ENCODE measurements around the gene KCNIP1.
"Not testable (repeated sequence)": the region's sequence is repeated elsewhere in the genome, so short reads cannot be mapped to it uniquely, and the experiment has no call there.

Gene KCNIP1

DNA sequence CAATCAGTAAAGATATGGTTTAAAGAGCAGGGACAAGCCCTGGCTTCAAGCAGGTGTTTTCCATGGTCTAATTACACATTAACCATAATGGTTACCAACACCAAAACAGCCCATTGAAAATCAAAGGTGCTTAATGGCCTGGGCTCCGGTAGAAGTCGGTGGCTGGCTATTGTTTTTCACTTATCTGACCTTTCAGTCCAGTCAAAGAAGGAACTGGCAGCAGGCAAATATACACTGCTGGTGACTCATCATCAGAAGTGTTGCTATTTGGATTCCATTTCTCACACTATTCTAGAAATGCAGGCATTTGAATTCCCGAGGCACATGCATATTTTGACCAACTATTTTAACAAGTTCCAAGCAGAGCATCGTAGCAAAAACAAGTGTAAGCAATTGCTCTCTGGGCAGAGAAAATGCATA is 253.4 kb downstream of the KCNIP1 start:
- DNase-seq = no peak

DNA sequence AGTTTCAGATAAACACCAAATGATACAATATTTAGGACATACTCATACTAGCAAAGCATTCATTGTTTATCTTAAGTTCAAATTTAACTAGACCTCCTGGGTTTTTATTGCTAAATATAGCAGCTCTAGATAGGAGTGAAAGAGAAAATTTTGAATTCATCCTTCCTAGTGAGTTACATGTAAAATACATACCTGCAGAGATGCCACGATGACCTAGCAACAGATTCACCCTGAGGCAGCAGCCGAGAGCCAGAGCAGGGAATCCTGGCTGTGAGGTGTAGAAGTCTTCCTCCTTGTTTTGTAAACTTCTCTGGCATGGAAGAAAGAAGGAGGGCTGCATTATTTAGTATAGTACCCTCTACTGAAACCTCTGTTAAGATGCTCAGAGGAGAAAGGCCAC is 253.8 kb downstream of the KCNIP1 start:
- no peak for DNase-seq

DNA sequence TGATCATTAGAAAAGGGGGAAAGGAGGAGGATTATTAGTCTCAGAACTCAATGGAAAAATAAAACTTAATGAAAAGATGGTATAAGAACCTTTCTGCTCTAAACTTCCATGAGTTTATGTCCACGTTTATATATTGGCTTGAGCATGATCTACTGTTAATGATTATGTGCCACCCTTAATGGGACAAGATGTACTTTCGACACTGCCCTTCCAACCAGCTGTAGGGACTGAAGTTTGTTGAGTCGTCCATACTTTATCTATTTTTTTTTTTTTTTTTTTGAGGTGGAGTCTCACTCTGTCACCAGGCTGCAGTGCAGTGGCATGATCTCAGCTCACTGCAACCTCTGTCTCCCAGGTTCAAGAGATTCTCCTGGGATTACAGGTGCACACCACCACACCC is 254.7 kb downstream of the KCNIP1 start:
- DNase-seq = no peak

DNA sequence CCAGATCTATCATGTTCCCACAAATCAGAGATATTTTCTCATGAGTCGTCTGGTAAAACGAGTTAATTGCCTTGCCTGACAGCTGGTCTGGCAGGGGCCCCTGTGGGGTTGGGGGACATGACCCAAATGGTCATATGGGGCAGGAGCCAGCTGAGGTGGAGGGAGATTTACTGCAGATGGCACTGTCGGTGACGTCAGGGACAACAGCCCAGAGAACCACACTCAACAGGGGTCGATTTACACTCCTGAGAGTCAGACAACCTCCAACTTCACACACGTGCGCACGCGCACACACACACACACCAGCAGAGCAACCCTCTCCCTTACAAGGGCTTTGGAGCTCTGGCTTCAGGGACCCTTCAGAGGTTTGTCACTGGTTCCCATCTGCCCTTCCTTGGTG is 256.3 kb downstream of the KCNIP1 start:
- no peak for DNase-seq

DNA sequence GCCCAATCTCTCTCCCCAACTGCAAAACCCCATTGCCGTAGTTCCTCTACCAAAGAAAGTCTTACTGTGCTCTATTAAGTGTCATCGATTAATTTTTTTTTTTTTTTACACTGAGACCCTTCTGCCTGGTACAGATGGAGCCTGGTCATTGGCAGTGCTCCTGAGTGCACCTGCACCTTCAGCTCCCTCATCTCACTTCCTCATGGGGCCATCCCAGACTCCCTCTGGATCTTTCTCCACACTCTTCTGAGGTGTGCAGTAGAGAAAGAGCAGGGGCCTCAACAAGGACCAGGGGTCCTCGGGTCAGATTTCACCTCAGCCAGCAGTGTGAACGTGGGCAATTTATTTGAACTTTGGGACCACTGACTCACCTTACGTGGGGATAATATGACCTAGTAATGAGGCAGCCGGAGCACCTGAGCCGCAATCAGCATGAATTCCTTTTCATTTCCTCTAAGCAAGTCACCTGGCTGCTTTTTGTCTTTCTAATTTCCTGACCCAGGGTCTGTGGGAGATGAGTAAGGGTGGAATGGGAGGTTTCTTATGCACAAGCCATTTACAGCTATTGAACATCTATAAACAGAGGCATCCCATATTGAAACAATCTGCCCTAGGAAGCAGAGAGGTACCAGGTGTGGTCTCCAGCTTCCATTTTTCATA is 257.4 kb downstream of the KCNIP1 start:
- no peak for DNase-seq

DNA sequence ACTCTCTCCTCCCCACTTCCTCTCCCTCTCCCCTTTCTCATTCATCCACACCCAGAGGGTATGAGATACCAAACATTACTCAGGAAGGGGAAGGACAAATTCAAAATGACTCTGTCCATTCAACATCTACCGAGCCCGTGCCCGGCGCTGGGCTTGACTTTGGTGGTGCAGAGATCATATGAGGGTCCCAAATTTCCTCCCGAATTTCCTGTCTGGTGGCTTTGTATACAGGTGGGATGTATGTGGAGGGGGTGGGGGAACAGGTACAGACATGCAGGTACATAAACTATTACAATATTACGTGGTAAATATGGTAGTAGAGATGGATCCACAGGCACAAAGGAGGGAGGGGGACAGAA is 257.9 kb downstream of the KCNIP1 start:
- no peak for DNase-seq

DNA sequence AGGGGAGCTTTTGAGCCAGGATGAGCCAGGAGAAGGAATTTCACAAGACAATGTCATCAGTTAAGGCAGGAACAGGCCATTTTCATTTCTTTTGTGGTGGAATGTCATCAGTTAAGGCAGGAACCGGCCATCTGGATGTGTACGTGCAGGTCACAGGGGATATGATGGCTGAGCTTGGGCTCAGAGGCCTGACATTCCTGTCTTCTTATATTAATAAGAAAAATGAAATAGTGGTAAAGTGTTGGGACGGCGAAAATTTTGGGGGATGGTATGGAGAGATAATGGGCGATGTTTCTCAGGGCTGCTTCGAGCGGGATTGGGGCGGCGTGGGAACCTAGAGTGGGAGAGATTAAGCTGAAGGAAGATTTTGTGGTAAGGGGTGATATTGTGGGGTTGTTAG is 258.5 kb downstream of the KCNIP1 start:
- DNase-seq = not testable (repeated sequence)

DNA sequence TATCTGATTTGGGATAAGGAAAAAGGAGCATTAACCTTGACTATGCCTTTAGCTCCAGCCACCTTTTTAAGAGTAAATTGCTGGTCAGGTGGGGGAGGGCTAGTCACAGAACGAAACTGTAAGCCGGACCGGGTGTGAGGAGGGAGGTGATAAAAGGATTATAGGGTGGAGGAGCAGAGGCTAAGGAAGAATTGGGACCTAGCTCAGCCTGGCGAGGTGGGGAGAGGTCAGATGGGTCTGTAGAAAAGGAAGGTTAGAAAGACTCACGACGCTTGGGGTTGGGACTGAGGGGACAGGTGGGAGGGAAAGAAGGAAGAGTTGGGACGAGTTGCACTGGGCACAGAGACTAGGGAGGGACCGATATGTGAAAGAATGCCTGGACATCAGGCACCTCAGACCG is 262.0 kb downstream of the KCNIP1 start:
- not testable (repeated sequence) for DNase-seq

DNA sequence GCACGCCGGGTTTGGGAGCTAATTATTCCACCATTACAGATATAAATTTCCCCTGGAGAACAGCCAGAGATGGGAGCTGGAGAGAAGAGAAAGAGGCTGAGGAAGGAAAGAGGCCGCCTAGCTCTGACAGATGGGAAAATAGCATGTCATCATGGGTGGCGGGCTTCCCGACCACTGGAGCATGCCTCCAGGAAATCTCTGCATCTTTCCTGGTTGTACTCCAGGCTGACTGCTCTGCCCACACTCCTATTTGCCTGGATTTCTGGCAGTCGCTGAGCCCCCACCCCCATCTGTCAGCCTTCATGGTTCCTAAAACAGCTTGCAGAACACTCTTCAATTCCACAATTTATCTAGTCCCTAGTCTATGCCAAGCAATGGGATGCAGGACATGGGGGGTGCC is 265.4 kb downstream of the KCNIP1 start:
- DNase-seq = no peak

DNA sequence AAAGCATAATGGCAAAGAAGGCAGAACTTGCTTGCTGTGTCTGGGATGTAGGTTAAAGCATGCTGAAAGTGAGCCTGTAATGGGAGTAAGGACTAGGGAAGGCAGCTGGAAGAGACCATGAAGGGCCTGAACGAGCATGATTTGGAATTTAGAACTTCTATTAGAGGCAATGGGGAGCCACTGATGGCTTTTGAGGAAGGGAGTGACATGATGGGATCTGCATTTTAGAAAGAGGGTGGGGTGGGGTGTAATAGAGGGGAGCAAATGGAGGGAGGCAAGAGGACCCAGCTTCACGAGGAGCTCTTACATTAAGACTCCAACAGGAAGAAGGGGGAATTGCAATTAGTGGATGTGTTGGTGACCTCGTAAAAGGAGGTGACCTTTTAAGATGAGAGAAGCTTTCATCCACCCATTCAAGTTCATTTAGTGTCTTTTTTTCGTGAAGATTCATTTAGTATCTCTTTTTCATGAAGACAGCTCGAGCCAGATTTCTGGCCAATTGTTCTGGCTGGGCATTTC is 266.1 kb downstream of the KCNIP1 start:
- DNase-seq = no peak

DNA sequence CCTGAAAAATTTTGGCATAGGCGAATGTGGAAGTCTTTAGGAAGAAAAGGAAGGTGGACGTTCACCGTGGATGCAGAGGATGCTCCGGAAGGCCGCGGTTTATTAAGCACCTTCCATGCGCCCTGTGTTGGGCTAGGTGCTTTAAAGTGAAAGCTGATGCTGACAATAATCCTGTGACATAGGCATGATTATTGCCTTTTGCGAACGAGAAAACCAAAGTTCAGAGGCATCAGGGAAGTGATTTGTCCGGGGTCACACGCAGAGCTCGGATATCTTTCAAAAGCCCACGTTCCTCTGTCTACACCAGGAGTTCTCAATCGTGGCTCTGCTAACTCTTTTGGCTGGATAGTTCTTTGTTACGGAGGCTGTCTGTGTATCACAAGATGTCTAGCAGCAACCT is 267.7 kb downstream of the KCNIP1 start:
- DNase-seq = no peak

DNA sequence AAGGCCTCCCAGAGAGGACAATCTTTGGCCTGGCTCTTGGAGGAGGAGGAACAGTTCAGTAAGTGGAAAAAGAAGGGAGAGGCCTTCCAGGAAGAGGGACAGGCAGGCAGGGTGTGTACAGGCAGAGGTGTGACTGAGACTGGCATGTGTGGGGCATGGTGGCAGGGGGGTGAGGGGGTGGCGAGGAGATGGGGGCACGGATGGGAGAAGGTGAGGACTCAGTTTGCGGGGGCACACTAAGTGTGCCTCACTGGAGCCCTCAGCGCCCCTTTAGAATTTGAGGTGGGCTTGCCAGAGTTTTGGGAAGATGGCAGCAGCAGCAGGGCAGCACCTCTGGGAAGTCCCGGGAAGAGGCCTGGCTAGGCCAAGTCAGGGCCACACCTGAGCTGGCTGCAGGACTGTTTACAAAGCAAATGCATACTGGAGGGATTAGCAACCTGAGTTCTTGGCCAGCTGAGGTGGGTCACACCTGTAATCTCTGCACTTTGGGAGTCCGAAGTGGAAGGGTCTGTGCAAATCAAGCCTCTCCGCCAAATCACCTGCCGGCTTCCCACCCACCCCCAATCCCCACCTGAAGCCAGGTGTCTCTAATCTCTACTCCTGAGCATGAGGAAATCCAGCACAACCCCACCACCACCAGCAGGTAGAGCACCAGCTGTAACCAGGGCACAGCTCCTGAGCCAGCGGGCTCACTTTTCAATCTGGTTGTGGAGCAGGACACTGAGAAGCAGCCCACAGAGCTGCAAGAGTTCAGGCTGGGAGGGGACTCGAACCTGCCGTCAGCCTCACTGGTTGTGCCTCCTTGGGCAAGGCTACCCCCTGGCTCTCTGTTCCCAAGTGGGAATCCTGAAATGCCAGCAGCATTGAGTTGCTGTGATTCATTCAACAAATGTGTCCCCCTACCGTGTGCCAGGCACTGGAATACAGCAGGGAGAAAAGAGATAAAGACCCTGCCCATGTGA is 269.5 kb downstream of the KCNIP1 start:
- DNase-seq = no peak

DNA sequence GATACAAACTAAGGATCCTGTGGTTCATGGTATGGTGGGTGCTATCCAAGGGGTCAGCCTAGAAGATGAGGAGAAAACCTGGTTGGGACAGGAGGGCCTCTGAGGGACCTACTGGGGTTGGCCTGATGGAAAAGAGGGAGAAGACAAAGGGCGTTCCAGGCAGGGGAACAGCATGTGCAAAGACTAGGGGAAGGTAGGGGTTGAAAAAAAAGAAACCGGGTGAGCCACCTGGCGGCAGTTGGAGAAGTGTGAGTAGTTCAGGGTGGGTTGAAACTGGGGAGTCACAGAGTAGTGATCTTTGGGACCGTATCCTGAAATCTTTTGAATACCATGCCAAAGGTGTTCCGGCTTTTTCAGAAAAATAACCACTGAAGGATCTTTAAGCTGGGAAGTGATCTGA is 271.0 kb downstream of the KCNIP1 start:
- no peak for DNase-seq

DNA sequence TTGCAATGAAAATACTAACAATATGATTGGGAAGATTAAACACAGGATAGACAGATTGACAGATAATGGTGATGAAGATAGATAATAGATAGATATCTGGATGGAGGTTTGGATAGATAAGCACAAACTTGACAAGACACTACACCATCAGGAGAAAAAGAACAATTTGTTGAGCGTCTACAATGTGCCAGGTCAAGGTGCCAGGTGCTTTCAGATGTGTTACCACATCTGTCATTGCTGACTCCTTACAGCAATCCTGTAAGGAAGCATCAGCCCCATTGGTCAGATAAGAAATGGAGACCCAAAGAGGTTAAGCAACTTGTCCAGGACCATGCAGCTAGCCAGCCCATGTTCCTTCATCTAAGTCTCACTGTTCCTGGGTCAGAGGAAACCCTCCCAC is 278.1 kb downstream of the KCNIP1 start:
- DNase-seq = no peak

DNA sequence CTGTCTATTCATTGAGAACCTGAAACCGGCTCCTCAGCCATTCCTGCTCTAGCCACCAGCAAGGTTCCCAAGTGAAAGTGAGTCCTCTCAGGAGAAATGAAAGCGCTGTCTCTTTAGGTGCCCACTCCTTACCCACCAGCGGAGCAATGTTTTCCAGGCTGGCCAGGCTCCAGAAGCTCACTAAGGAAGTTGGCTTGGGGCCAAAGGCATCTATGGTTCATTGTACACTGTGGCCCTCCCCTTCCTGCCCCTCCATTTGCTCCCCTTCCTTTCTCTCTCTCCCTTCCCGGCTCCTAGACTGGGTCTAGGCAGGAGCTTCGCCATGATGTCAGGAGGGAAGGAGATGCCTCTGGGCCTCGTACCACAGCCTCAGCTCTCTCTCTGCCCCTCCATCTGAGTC is 278.6 kb downstream of the KCNIP1 start:
- DNase-seq = no peak

DNA sequence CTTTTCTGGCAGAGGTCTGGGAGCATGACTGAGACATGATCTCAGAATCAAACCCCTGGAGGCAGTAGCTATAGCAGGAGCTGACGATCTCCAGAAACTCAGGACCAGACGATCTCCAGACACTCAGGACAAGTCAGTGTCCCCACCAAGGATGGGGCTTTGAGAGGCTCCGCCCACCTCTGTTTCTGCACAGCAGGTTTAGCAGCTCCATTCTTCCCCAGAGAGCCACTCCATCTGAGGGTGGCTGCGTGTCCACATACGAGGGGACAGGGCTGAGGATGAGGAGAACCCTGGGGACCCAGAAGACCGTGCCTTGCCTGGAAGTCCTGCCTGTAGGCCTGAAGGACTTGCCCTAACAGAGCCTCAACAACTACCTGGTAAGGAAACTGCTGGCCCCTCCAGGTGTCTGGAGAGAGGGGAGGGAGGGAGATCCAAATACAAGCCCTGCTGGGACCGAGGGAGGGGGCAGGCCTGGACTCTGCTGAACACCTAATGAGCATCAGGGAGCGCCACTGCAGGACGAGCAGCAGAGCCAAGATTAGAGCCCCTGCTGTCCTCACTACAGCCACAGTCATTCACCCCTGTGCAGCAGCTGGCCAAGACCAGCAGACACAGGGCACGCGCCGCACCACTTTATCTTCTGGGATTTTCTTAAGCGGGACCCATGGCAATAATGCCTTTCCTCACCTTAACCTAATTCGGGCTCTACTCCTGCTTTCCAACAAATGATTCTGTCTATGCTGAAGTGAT is 279.9 kb downstream of the KCNIP1 start, which contains the start of gene GABRP:
Gene GABRP (plus strand): TSS at position 228 of the 750 bp plus-strand sequence. CDS start 4,891 bp downstream, outside the sequence.
- no peak for DNase-seq

DNA sequence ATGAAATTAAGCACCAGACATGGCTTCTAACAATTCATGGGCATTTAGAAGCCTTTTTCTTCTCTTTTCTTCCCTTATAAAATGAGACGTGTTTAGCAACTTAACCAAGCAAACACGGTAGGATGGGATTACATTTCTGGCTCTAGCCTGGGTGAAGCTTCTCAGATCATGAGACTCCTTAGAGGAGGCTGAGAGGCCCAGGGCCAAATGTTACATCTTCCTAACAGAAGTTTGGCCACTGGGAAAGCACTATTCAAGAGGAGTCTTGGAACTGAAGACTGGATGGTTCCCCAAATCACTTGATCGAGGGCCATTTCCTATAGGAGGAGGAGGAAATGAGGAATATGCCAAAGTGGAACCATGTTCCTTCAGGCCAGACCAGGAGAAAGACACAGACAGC is 281.6 kb downstream of the KCNIP1 start:
- DNase-seq = no peak
